PC-3 (cell line): Measurements from ENCODE around the gene CHD6.

Source experiments
- EZH2 ChIP-seq: fragments of 300-600 bp; sonication (generic); IDR thresholded peaks from one replicate; pipeline ENCODE4 v1.6.1; 2017; ENCODE audit warnings: antibody characterized with exemption, mild to moderate bottlenecking, low read length; ENCODE audit not compliant: unreplicated experiment
- EZH2phosphoT487 ChIP-seq: fragments of 300-600 bp; sonication (generic); IDR thresholded peaks from 2 replicates; pipeline ENCODE4 v1.6.1; 2018; ENCODE audit warnings: mild to moderate bottlenecking, antibody characterized with exemption, low read length, borderline replicate concordance
- TF ChIP-seq, protein P1 (sequence below): fragments of 300-600 bp; sonication (generic); conservative IDR thresholded peaks from 2 replicates; pipeline ENCODE4 v1.5.1; 2017; ENCODE audit warnings: antibody characterized with exemption, low read depth, mild to moderate bottlenecking, low read length

DNA sequence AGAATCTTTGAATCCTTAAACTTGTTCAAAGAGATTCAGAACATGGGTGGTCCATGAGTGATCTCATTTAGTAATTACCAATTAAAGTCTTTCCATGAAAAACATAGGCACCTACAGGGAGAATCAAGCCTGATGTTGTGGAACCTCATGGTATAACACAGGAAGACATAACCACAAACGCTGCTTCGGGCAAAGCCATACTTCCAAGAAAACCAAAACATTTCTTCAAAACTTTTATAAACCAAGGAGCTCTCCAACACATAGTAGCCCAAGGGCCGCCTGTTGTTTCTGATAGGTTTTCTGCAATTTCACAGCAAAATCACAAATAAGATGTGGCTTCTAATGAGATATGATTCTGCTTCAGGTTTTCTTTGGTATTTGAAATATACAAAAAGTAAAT lies 2.5 kb downstream of the CHD6 start:
- TF ChIP-seq, protein P1, sequence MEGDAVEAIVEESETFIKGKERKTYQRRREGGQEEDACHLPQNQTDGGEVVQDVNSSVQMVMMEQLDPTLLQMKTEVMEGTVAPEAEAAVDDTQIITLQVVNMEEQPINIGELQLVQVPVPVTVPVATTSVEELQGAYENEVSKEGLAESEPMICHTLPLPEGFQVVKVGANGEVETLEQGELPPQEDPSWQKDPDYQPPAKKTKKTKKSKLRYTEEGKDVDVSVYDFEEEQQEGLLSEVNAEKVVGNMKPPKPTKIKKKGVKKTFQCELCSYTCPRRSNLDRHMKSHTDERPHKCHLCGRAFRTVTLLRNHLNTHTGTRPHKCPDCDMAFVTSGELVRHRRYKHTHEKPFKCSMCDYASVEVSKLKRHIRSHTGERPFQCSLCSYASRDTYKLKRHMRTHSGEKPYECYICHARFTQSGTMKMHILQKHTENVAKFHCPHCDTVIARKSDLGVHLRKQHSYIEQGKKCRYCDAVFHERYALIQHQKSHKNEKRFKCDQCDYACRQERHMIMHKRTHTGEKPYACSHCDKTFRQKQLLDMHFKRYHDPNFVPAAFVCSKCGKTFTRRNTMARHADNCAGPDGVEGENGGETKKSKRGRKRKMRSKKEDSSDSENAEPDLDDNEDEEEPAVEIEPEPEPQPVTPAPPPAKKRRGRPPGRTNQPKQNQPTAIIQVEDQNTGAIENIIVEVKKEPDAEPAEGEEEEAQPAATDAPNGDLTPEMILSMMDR, result no peak
- TF ChIP-seq EZH2, result no peak
- TF ChIP-seq EZH2phosphoT487, result no peak
